Measurements from ENCODE around the gene PTEN.

The PTEN gene

GRCh38 chr10:87860156-87860795 is 3.1 kb upstream of the PTEN start:
- H3K79me2 ChIP-seq (ENCODE audit: control insufficient read depth, insufficient read depth, low read length, poor library complexity): peaks cover 19% of the 10 kb centered on the region
- H3K18ac ChIP-seq (ENCODE audit: low read length): no peak overlapping the region
- WGBS (ENCODE audit: extremely low coverage, insufficient coverage, insufficient read length): no CpG with 5 or more reads among the region's 3 CpGs

GRCh38 chr10:87860816-87861403 is 2.5 kb upstream of the PTEN start:
- Histone ChIP-seq H3K79me1 (ENCODE audit: low read length) (peaks cover 25% of the 10 kb centered on the region), H3K4me3 (ENCODE audit: low read depth, low read length) (no peak overlapping the region), H3K23ac (ENCODE audit: low read length) (no peak overlapping the region), H3K9me3 (ENCODE audit: insufficient read depth, low read depth, low read length) (no peaks in the 10 kb centered on the region), H3K4me1 (ENCODE audit: control insufficient read depth in 1 of 2, insufficient read depth in 2 of 2, low read length in 2 of 2) (no peaks in the 10 kb centered on the region), H2BK5ac (ENCODE audit: low read depth, low read length, poor library complexity) (no peak overlapping the region), H2AFZ (ENCODE audit: insufficient read depth, low read length, poor library complexity) (no peak overlapping the region), H4K12ac (ENCODE audit: low read depth, low read length) (no peak overlapping the region), H3K14ac (ENCODE audit: low read length) (no peak overlapping the region), H3K9ac (ENCODE audit: low read length) (no peak overlapping the region), H4K91ac (ENCODE audit: low read depth, low read length) (no peak overlapping the region), H3K27ac (ENCODE audit: low read depth, low read length) (no peak overlapping the region), H3K4me2 (ENCODE audit: low read length) (no peak overlapping the region), H3K27me3 (ENCODE audit: insufficient read depth, low read length) (no peaks in the 10 kb centered on the region), H4K8ac (ENCODE audit: low read depth, low read length) (no peak overlapping the region), H3K79me2 (ENCODE audit: control insufficient read depth, insufficient read depth, low read length, poor library complexity) (peaks cover 19% of the 10 kb centered on the region), H3K18ac (ENCODE audit: low read length) (no peak overlapping the region), H2BK120ac (ENCODE audit: insufficient read depth, low read length, poor library complexity) (no peak overlapping the region), H2BK12ac (ENCODE audit: low read length) (no peak overlapping the region), H3K36me3 (ENCODE audit: control insufficient read depth in 1 of 2, insufficient read depth in 2 of 2, low read length in 2 of 2) (no peaks in the 10 kb centered on the region), H2AK5ac (ENCODE audit: low read length) (no peak overlapping the region), H3K4ac (ENCODE audit: low read depth, low read length) (no peak overlapping the region)
- WGBS (ENCODE audit: extremely low coverage, insufficient coverage, insufficient read length): no CpG with 5 or more reads among the region's 4 CpGs
- no peak for DNase-seq

More at GRCh38 chr10:87860156-87860795, 3.1 kb upstream of the PTEN start:
- Histone ChIP-seq H2AFZ (ENCODE audit: insufficient read depth, low read length, poor library complexity) (no peak overlapping the region), H2AK5ac (ENCODE audit: low read length) (no peak overlapping the region), H3K14ac (ENCODE audit: low read length) (no peak overlapping the region), H3K4me3 (ENCODE audit: low read depth, low read length) (no peak overlapping the region), H3K4me1 (ENCODE audit: control insufficient read depth in 1 of 2, insufficient read depth in 2 of 2, low read length in 2 of 2) (no peaks in the 10 kb centered on the region), H3K9me3 (ENCODE audit: insufficient read depth, low read depth, low read length) (no peaks in the 10 kb centered on the region), H3K4ac (ENCODE audit: low read depth, low read length) (no peak overlapping the region), H3K79me1 (ENCODE audit: low read length) (peaks cover 25% of the 10 kb centered on the region), H2BK12ac (ENCODE audit: low read length) (no peak overlapping the region), H3K9ac (ENCODE audit: low read length) (no peak overlapping the region), H2BK5ac (ENCODE audit: low read depth, low read length, poor library complexity) (no peak overlapping the region), H3K4me2 (ENCODE audit: low read length) (no peak overlapping the region), H2BK120ac (ENCODE audit: insufficient read depth, low read length, poor library complexity) (no peak overlapping the region), H3K27ac (ENCODE audit: low read depth, low read length) (no peak overlapping the region), H4K8ac (ENCODE audit: low read depth, low read length) (no peak overlapping the region), H3K36me3 (ENCODE audit: control insufficient read depth in 1 of 2, insufficient read depth in 2 of 2, low read length in 2 of 2) (no peaks in the 10 kb centered on the region), H3K23ac (ENCODE audit: low read length) (no peak overlapping the region), H4K12ac (ENCODE audit: low read depth, low read length) (no peak overlapping the region), H4K91ac (ENCODE audit: low read depth, low read length) (no peak overlapping the region), H3K27me3 (ENCODE audit: insufficient read depth, low read length) (no peaks in the 10 kb centered on the region)
- DNase-seq: peak; percentile 34 to 50

- H4K12ac ChIP-seq (ENCODE audit: low read depth, low read length): peak overlapping the region; percentile 73
- H3K79me2 ChIP-seq (ENCODE audit: control insufficient read depth, insufficient read depth, low read length, poor library complexity): peaks cover 19% of the 10 kb centered on the region
- H3K27me3 ChIP-seq (ENCODE audit: insufficient read depth, low read length): no peaks in the 10 kb centered on the region
- peak overlapping the region; percentile 87 for H3K18ac ChIP-seq (ENCODE audit: low read length)
- H3K4ac ChIP-seq (ENCODE audit: low read depth, low read length): peak overlapping the region; percentile 49
- H4K91ac ChIP-seq (ENCODE audit: low read depth, low read length): peak overlapping the region; percentile 82
- no peaks in the 10 kb centered on the region for H3K4me1 ChIP-seq (ENCODE audit: control insufficient read depth in 1 of 2, insufficient read depth in 2 of 2, low read length in 2 of 2)
- H3K9me3 ChIP-seq (ENCODE audit: insufficient read depth, low read depth, low read length): no peaks in the 10 kb centered on the region
- no peaks in the 10 kb centered on the region for H3K36me3 ChIP-seq (ENCODE audit: control insufficient read depth in 1 of 2, insufficient read depth in 2 of 2, low read length in 2 of 2)
- H2AFZ ChIP-seq (ENCODE audit: insufficient read depth, low read length, poor library complexity): peak overlapping the region; percentile 83
- peak overlapping the region; percentile 87 for H3K14ac ChIP-seq (ENCODE audit: low read length)
- peak overlapping the region; percentile 83 for H4K8ac ChIP-seq (ENCODE audit: low read depth, low read length)
- peak overlapping the region; percentile 79 for H2BK120ac ChIP-seq (ENCODE audit: insufficient read depth, low read length, poor library complexity)
- no peak overlapping the region for H2AK5ac ChIP-seq (ENCODE audit: low read length)
- H3K79me1 ChIP-seq (ENCODE audit: low read length): peaks cover 25% of the 10 kb centered on the region
- no CpG with 5 or more reads among the region's 16 CpGs for WGBS (ENCODE audit: extremely low coverage, insufficient coverage, insufficient read length)
- peak overlapping the region; percentile 63 for H3K27ac ChIP-seq (ENCODE audit: low read depth, low read length)
- peak; percentile 73 to 74 for DNase-seq
- peak overlapping the region; percentile 27 for H3K9ac ChIP-seq (ENCODE audit: low read length)
- peak overlapping the region; percentile 77 for H3K4me3 ChIP-seq (ENCODE audit: low read depth, low read length)
- H2BK12ac ChIP-seq (ENCODE audit: low read length): peak overlapping the region; percentile 31
- no peak overlapping the region for H3K23ac ChIP-seq (ENCODE audit: low read length)
- H3K4me2 ChIP-seq (ENCODE audit: low read length): peak overlapping the region; percentile 90
- H2BK5ac ChIP-seq (ENCODE audit: low read depth, low read length, poor library complexity): peak overlapping the region; percentile 67
These were observed 1.9 kb upstream of the PTEN start for GRCh38 chr10:87861566-87861952.

- Histone ChIP-seq H3K4me1 (ENCODE audit: control insufficient read depth in 1 of 2, insufficient read depth in 2 of 2, low read length in 2 of 2) (no peaks in the 10 kb centered on the region), H4K8ac (ENCODE audit: low read depth, low read length) (peak overlapping the region; percentile 83)
These were observed 1.3 kb upstream of the PTEN start for GRCh38 chr10:87861953-87862678.

More at GRCh38 chr10:87861953-87862678, 1.3 kb upstream of the PTEN start:
- peaks cover 19% of the 10 kb centered on the region for H3K79me2 ChIP-seq (ENCODE audit: control insufficient read depth, insufficient read depth, low read length, poor library complexity)
- peak overlapping the region; percentile 67 for H2BK5ac ChIP-seq (ENCODE audit: low read depth, low read length, poor library complexity)
- H2AFZ ChIP-seq (ENCODE audit: insufficient read depth, low read length, poor library complexity): peak overlapping the region; percentile 83
- H4K12ac ChIP-seq (ENCODE audit: low read depth, low read length): peak overlapping the region; percentile 73
- H3K4ac ChIP-seq (ENCODE audit: low read depth, low read length): peak overlapping the region; percentile 51
- DNase-seq: peak; percentile 86 to 96
- H2BK12ac ChIP-seq (ENCODE audit: low read length): peak overlapping the region; percentile 31
- H3K4me2 ChIP-seq (ENCODE audit: low read length): peak overlapping the region; percentile 90
- H3K27me3 ChIP-seq (ENCODE audit: insufficient read depth, low read length): no peaks in the 10 kb centered on the region
- peak overlapping the region; percentile 79 for H2BK120ac ChIP-seq (ENCODE audit: insufficient read depth, low read length, poor library complexity)
- H3K9me3 ChIP-seq (ENCODE audit: insufficient read depth, low read depth, low read length): no peaks in the 10 kb centered on the region
- H3K14ac ChIP-seq (ENCODE audit: low read length): peak overlapping the region; percentile 87
- no CpG with 5 or more reads among the region's 57 CpGs for WGBS (ENCODE audit: extremely low coverage, insufficient coverage, insufficient read length)
- H3K23ac ChIP-seq (ENCODE audit: low read length): no peak overlapping the region
- peak overlapping the region; percentile 77 for H3K4me3 ChIP-seq (ENCODE audit: low read depth, low read length)
- peak overlapping the region; percentile 87 for H3K18ac ChIP-seq (ENCODE audit: low read length)
- peak overlapping the region; percentile 96 for H4K91ac ChIP-seq (ENCODE audit: low read depth, low read length)
- no peak overlapping the region for H2AK5ac ChIP-seq (ENCODE audit: low read length)
- H3K79me1 ChIP-seq (ENCODE audit: low read length): peaks cover 25% of the 10 kb centered on the region
- peak overlapping the region; percentile 100 for H3K27ac ChIP-seq (ENCODE audit: low read depth, low read length)
- peak overlapping the region; percentile 79 for H3K9ac ChIP-seq (ENCODE audit: low read length)
- H3K36me3 ChIP-seq (ENCODE audit: control insufficient read depth in 1 of 2, insufficient read depth in 2 of 2, low read length in 2 of 2): no peaks in the 10 kb centered on the region

Data from trophoblast cell (in vitro differentiated cells and primary cell).